Skeletal muscle tissue (tissue), 4 donors: ENCODE results near the gene GRID1. TPM values are rescaled to one million over a fixed set of nuclear protein-coding genes. Genes with fewer than 3 reads are reported as not detected.

Source experiments
- H3K27ac ChIP-seq: one replicate; pipeline ENCODE4 v1.7.0; 2013; ENCODE audit warnings: mild to moderate bottlenecking, low read depth, low read length, inconsistent platforms
- H3K27me3 ChIP-seq, 3 donors: one replicate each; pipeline ENCODE4 v1.7.0; 2013; ENCODE audit warnings: low read length in 3 of 3; ENCODE audit not compliant: control insufficient read depth in 3 of 3, insufficient read depth in 3 of 3
- H3K36me3 ChIP-seq, 3 donors: one replicate each; pipeline ENCODE4 v1.7.0; 2013; ENCODE audit warnings: low read length in 3 of 3; ENCODE audit not compliant: control insufficient read depth in 3 of 3, insufficient read depth in 3 of 3
- H3K4me1 ChIP-seq, 3 donors: one replicate each; pipeline ENCODE4 v1.7.0; 2013; ENCODE audit warnings: low read length in 3 of 3, mild to moderate bottlenecking in 3 of 3; ENCODE audit not compliant: control insufficient read depth in 3 of 3, insufficient read depth in 3 of 3
- H3K4me3 ChIP-seq, 3 donors: one replicate each; pipeline ENCODE4 v1.7.0; 2013; ENCODE audit warnings: low read length in 3 of 3
- H3K9ac ChIP-seq, 3 donors: one replicate each; pipeline ENCODE4 v1.7.0; 2013; ENCODE audit warnings: low read length in 3 of 3, mild to moderate bottlenecking in 3 of 3, moderate library complexity in 2 of 3, low read depth in 1 of 3
- H3K9me3 ChIP-seq, 3 donors: one replicate each; pipeline ENCODE4 v1.7.0; 2013; ENCODE audit warnings: low read length in 3 of 3; ENCODE audit not compliant: control insufficient read depth in 3 of 3
- total RNA-seq: library from RNA; depleted of rRNA; stranded (reverse); fragments of >200 nt; gene quantifications from one replicate; pipeline ENCODE4 v1.2.3, GENCODE V29; 2014
- donor health status: Osteomylitis.

GRID1 gene
- total RNA-seq, result 2.1 TPM

GRCh38 chr10:86366033-86366901, at the start of gene GRID1:
TSS of gene GRID1 (minus strand) at chr10:86366795.
- peaks cover 4 to 31% (median 14%) of the 10 kb centered on the region in 3 donors for H3K4me1 ChIP-seq
- H3K36me3 ChIP-seq, result no peaks in the 10 kb centered on the region
- peak within 1 kb of the TSS; percentile 57 to 61 (median 58) for H3K4me3 ChIP-seq
- H3K9me3 ChIP-seq, result no peaks in the 10 kb centered on the region
- H3K27ac ChIP-seq, result no peak within 1 kb of the TSS
- H3K27me3 ChIP-seq, result peaks cover 57 to 79% (median 63%) of the 10 kb centered on the region in 3 donors
- H3K9ac ChIP-seq, result peak within 1 kb of the TSS in 2 of 3 donors; percentile 50

GRCh38 chr10:86415583-86415982, 49.0 kb upstream of the GRID1 start:
- H3K4me3 ChIP-seq, result no peak overlapping the region
- no peak overlapping the region for H3K27ac ChIP-seq
- H3K27me3 ChIP-seq, result peaks cover 0 to 3% (median 3%) of the 10 kb centered on the region in 3 donors
- H3K36me3 ChIP-seq, result no peaks in the 10 kb centered on the region
- H3K9ac ChIP-seq, result no peak overlapping the region
- peaks cover 0 to under 1% (median 0%) of the 10 kb centered on the region in 3 donors for H3K9me3 ChIP-seq
- H3K4me1 ChIP-seq, result peaks cover 0 to 2% (median 0%) of the 10 kb centered on the region in 3 donors

- H3K9me3 ChIP-seq, result peaks cover 0 to 2% (median 0%) of the 10 kb centered on the region in 3 donors
These were observed 48.5 kb upstream of the GRID1 start for GRCh38 chr10:86415116-86415515.

GRCh38 chr10:86413046-86413728, 46.6 kb upstream of the GRID1 start:
- H3K27me3 ChIP-seq, result peaks cover 0 to 3% (median 3%) of the 10 kb centered on the region in 3 donors
- H3K4me3 ChIP-seq, result no peak overlapping the region
- H3K9ac ChIP-seq, result no peak overlapping the region
- peaks cover 0 to 2% (median 0%) of the 10 kb centered on the region in 3 donors for H3K9me3 ChIP-seq
- H3K36me3 ChIP-seq, result no peaks in the 10 kb centered on the region
- peaks cover 0 to 2% (median 0%) of the 10 kb centered on the region in 3 donors for H3K4me1 ChIP-seq
- H3K27ac ChIP-seq, result no peak overlapping the region

More at GRCh38 chr10:86415116-86415515, 48.5 kb upstream of the GRID1 start:
- peaks cover 0 to 3% (median 3%) of the 10 kb centered on the region in 3 donors for H3K27me3 ChIP-seq
- H3K27ac ChIP-seq, result no peak overlapping the region
- no peaks in the 10 kb centered on the region for H3K36me3 ChIP-seq
- peaks cover 0 to 2% (median 0%) of the 10 kb centered on the region in 3 donors for H3K4me1 ChIP-seq
- no peak overlapping the region for H3K9ac ChIP-seq
- no peak overlapping the region for H3K4me3 ChIP-seq

GRCh38 chr10:86411852-86412560, 45.4 kb upstream of the GRID1 start:
- Histone ChIP-seq H3K4me3 (no peak overlapping the region), H3K27me3 (peaks cover 0 to 3% (median 0%) of the 10 kb centered on the region in 3 donors), H3K27ac (no peak overlapping the region), H3K4me1 (peaks cover 0 to 2% (median 0%) of the 10 kb centered on the region in 3 donors), H3K9ac (no peak overlapping the region), H3K9me3 (peaks cover 0 to 2% (median 0%) of the 10 kb centered on the region in 3 donors), H3K36me3 (no peaks in the 10 kb centered on the region)

- peaks cover 0 to 2% (median 0%) of the 10 kb centered on the region in 3 donors for H3K9me3 ChIP-seq
- H3K4me1 ChIP-seq, result peaks cover 0 to 2% (median 0%) of the 10 kb centered on the region in 3 donors
- no peaks in the 10 kb centered on the region for H3K36me3 ChIP-seq
- H3K9ac ChIP-seq, result no peak overlapping the region
- H3K27ac ChIP-seq, result no peak overlapping the region
- H3K27me3 ChIP-seq, result no peaks in the 10 kb centered on the region
- no peak overlapping the region for H3K4me3 ChIP-seq
These were observed 44.8 kb upstream of the GRID1 start for GRCh38 chr10:86411281-86411841.

- H3K9ac ChIP-seq, result no peak overlapping the region
- no peak overlapping the region for H3K4me3 ChIP-seq
- peaks cover 0 to 2% (median 0%) of the 10 kb centered on the region in 3 donors for H3K4me1 ChIP-seq
- H3K9me3 ChIP-seq, result peaks cover 0 to 2% (median 0%) of the 10 kb centered on the region in 3 donors
- H3K36me3 ChIP-seq, result no peaks in the 10 kb centered on the region
- no peaks in the 10 kb centered on the region for H3K27me3 ChIP-seq
- H3K27ac ChIP-seq, result no peak overlapping the region
These were observed 44.0 kb upstream of the GRID1 start for GRCh38 chr10:86410542-86411124.

- H3K4me3 ChIP-seq, result no peak overlapping the region
- H3K27me3 ChIP-seq, result no peaks in the 10 kb centered on the region
- H3K36me3 ChIP-seq, result no peaks in the 10 kb centered on the region
- H3K27ac ChIP-seq, result no peak overlapping the region
- H3K4me1 ChIP-seq, result peaks cover 0 to 2% (median 0%) of the 10 kb centered on the region in 3 donors
- peaks cover 0 to 2% (median 0%) of the 10 kb centered on the region in 3 donors for H3K9me3 ChIP-seq
- H3K9ac ChIP-seq, result no peak overlapping the region
These were observed 42.6 kb upstream of the GRID1 start for GRCh38 chr10:86409183-86409582.

GRCh38 chr10:86403183-86403797, 36.7 kb upstream of the GRID1 start:
- H3K27me3 ChIP-seq, result peaks cover 3 to 17% (median 9%) of the 10 kb centered on the region in 3 donors
- H3K27ac ChIP-seq, result no peak overlapping the region

More at GRCh38 chr10:86403183-86403797, 36.7 kb upstream of the GRID1 start:
- peak overlapping the region in 2 of 3 donors; percentile 22 to 24 for H3K4me3 ChIP-seq
- H3K36me3 ChIP-seq, result no peaks in the 10 kb centered on the region
- no peak overlapping the region for H3K9ac ChIP-seq
- peaks cover 18 to 34% (median 30%) of the 10 kb centered on the region in 3 donors for H3K4me1 ChIP-seq
- H3K9me3 ChIP-seq, result no peaks in the 10 kb centered on the region
